Stimulated activated CD8-positive, alpha-beta memory T cell treated with anti-CD3 and anti-CD28 coated beads, Interleukin-4, amount 100 ng/mL, for 4 hours (primary cell): ENCODE measurements around the gene NTSR1.

Source experiments
- DNase-seq, 2 donors: peaks; one replicate each; pipeline ENCODE4 v3.0.0-alpha.2; 2020; ENCODE audit warnings: low read depth in 2 of 2, low spot score in 1 of 2

The NTSR1 gene

DNA sequence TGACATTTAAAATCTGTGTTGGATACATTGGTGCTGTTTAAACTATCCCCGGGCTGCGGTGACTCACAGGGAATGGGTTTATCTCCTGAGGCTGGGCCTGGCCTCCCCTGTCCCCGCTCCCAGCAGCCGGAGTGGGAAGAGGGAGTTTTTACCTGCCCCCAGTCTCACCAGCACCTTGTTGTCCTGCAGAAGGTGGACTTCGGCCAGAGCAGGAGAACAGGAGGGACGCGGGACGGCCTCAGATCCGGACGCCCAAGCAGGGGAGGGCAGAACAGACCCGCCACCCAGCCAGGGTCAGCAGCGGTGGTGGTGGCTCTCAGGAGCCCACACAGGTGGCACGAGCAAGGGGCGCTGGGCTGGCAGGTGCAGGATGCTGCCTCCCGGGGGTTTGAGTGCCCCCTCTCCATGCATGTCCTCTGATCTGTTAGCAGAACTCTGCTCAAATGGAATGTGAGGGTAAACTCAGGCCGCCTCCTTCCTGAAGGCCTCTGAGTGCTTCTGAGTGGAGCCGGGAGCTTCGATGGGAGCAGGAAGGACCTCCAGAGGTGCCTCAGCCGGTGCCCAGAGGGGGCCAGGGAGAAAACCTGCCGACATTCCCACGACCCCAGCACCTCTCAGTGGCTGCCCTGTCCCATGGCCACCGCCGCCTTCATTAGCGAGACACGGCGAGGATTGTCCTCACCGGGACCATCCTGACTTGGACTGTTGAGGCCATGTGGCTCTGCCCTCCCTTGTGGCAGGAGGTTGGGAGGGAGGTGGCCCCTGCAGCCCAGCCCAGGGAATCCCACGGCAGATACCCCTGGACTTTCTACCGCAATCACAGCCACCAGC is 44.2 kb downstream of the NTSR1 start:
- DNase-seq, result no peak

DNA sequence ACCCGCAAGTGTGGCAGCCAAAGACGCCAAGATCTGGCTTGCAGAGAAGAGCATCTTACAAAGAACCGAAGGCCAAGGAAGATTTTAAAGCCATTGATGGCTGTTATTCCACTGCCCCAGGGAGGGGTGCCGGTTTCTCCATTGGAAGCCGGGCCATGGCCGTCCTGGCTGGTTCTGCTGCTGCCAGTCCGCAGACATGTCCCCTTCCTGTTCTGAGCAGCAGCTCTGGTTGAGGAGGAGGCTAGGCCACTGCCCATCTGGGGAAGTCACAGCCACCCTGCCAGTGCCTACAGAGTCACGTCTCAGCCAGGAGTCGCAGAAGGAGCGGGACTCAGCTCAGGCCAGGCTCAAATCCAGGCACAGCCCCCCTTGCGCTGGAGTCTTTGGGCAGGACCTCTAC is 45.0 kb downstream of the NTSR1 start:
- no peak for DNase-seq

DNA sequence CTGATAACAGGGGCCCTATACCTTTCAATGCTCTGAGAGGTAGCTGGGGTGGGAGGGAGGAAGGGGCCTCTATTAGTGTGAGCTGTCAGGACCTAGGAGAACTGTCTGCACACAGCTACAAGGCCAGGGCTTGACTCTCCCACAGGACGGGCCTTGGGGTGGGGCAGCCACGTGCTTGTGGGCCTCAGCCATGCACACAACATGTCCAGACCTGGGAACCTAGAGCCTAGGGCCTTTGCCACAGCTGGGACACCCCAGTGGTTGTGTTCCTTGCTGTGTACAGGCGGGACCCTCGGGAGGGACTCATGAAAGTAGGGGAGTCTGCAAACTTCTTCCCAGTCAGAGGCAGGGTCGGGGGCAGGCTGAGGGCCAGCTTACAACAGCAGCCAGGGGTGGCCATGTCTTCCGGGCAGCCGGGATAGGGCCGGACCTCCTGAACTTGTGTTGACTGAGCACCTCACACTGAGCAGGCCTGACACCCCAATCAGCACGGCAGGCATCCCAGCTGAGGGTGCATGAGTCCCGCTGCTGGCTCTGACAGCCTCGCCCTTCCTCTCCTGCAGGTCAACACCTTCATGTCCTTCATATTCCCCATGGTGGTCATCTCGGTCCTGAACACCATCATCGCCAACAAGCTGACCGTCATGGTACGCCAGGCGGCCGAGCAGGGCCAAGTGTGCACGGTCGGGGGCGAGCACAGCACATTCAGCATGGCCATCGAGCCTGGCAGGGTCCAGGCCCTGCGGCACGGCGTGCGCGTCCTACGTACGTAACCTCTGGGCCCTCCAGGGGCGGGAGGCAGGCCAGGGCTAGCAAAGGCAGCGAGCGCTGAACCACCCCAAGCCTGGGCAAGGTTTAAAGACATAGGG is 45.7 kb downstream of the NTSR1 start:
- DNase-seq, result no peak

DNA sequence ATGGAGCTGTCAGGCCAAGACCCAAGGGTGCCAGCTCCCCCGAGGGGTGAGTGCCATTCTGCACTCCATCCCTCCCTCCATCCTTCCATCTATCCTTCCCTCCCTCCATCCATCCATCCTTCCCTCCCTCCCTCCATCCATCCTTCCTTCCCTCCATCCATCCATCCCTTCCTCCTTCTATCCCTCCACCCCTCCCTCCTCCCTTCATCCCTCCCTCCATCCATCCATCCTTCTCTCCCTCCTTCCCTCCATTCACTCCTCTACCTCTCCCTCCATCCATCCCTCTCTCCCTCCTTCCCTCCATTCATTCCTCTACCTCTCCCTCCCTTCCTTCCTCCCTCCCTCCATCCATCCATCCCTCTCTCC is 46.3 kb downstream of the NTSR1 start:
- no peak for DNase-seq

DNA sequence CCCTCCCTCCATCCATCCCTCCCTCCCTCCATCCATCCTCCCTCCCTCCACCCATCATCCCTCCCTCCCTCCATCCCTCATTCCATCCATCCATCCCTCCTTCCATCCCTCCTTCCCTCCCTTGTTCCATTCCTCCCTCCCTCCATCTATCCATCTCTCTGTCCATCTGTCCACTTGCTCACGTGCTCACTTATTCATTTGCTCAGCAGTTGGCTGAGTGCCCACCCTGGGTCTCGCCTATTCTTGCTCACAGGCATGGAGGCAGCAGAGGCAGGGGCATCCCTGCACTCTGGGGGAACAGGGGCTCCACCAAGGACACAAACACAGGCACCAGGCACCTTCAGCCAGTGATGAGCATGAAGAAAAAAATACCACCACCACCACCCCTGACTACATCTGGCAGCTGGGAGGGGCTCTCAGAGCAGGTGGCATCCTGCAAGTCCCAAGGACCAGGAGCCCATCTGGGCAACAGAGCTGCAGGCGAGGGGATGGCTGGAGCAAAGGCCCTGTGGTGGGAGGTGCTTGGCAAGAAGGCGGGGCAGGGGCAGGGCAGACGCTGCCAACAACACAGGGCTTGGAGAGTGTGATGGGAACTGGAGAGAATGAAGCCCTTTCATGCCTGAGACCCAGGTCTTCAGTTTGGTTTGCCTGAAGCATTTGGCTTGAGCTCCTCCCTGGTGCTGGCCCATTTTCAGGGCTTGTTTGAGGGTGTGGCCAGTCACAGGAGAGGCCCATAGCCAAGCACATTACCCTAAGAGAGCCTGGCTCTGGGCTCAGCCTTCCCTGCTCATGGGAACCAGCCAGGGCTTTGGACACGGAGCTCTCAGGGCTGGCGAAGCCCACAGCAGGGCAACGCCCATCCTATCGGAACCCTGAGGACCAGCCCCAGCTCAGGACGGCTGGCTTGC is 47.4 kb downstream of the NTSR1 start:
- DNase-seq, result no peak

DNA sequence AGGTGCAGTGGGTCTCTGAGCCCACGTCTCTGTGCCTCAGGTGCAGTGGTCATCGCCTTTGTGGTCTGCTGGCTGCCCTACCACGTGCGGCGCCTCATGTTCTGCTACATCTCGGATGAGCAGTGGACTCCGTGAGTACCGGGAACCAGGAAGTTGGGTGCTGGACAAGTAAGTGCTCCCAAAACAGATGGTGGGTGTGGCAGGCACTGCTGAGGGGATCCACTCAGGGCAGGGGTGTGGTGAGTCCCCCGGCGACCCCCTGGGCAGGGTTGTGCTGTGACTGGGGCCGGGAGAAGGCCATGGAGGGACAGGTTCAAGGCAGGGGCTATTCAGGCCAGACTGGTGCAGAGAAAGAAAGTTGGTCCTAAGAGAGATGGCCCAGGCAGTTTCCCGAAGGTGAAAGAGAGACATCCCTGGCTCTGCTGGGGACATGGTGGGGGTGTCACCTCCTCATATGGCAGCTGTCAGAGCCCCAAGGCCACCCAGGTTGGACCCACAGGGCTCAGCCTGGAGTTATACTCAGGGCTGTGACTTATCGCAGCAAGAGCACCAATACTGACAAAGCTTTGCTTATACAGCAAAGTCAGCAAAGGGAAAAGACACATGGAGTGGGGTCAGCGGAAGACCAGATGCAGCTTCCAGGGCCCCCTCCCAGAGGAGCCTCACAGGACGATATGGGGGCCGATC is 49.7 kb downstream of the NTSR1 start:
- DNase-seq, result no peak

DNA sequence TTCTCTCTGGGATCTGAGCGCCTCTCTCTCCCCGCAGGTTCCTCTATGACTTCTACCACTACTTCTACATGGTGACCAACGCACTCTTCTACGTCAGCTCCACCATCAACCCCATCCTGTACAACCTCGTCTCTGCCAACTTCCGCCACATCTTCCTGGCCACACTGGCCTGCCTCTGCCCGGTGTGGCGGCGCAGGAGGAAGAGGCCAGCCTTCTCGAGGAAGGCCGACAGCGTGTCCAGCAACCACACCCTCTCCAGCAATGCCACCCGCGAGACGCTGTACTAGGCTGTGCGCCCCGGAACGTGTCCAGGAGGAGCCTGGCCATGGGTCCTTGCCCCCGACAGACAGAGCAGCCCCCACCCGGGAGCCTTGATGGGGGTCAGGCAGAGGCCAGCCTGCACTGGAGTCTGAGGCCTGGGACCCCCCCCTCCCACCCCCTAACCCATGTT is 51.4 kb downstream of the NTSR1 start:
- no peak for DNase-seq

DNA sequence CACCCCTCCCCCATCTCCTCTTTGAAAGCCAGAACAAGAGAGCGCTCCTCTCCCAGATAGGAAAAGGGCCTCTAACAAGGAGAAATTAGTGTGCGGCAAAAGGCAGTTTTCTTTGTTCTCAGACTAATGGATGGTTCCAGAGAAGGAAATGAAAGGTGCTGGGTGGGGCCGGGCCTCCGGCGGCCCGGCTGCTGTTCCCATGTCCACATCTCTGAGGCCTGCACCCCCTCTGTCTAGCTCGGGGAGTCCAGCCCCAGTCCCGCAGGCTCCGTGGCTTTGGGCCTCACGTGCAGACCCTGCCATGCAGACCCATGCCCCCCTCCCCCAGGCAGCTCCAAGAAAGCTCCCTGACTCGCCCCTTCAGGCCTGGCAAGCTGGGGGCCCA is 51.8 kb downstream of the NTSR1 start:
- no peak for DNase-seq

DNA sequence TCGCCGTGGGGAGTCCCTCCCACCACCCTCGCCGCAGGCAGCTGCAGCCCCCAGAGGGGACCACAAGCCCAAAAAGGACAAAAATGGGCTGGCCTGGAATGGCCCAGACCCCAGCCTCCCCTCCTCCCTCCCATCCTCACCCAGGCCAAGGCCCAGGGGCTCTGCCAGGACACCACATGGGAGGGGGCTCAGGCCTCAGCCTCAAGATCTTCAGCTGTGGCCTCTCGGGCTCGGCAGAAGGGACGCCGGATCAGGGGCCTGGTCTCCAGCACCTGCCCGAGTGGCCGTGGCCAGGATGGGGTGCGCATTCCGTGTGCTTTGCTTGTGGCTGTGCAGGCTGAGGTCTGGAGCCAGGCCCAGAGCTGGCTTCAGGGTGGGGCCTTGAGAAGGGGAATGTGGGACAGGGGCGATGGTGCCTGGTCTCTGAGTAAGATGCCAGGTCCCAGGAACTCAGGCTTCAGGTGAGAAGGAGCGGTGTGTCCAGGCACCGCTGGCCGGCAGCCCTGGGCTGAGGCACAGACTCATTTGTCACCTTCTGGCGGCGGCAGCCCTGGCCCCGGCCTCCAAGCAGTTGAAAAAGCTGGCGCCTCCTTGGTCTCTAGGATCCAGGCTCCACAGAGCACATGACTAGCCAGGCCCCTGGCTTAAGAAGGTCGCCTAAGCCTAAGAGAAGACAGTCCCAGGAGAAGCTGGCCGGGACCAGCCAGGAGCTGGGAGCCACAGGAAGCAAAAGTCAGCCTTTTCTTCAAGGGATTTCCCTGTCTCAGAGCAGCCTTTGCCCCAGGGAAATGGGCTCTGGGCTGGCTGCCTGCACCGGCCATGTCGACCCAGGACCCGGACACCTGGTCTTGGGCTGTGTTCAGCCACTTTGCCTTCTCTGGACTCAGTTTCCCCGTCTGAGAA is 52.5 kb downstream of the NTSR1 start:
- DNase-seq, result no peak

DNA sequence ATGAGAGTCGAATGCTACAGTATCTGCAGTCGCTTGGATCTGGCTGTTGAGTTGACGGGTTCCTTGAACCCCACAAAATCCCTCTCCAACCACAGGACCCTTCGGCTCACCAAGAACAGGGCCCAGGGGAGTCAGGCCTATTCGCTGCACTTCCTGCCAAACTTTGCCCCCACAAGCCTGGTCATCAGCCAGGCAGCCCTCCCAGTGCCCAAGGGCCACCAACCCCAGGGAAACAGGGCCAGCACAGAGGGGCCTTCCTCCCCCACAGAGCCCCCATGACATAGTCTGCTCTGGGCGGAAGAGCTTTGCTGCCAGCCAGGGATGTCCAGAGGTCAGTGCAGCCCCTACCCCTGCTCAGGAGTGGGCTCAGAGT is 53.1 kb downstream of the NTSR1 start:
- no peak for DNase-seq

DNA sequence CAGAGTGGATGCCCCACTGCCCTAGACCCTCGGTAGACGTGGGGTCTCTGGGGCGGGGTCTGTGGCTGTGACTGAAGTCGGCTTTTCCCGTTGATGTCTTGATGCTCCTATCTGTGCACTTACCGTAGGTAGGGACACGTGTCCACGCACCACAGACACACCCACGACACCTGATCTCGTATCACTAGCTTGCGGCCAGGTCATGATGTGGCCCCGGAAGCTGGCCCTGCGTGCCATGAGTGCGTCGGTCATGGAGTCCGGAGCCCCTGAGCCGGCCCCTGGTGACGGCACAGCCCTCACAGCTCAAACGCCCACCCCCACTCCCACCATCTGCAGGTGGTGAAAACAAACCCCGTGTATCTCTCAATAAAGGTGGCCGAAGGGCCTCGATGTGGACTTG is 53.7 kb downstream of the NTSR1 start:
- no peak for DNase-seq

DNA sequence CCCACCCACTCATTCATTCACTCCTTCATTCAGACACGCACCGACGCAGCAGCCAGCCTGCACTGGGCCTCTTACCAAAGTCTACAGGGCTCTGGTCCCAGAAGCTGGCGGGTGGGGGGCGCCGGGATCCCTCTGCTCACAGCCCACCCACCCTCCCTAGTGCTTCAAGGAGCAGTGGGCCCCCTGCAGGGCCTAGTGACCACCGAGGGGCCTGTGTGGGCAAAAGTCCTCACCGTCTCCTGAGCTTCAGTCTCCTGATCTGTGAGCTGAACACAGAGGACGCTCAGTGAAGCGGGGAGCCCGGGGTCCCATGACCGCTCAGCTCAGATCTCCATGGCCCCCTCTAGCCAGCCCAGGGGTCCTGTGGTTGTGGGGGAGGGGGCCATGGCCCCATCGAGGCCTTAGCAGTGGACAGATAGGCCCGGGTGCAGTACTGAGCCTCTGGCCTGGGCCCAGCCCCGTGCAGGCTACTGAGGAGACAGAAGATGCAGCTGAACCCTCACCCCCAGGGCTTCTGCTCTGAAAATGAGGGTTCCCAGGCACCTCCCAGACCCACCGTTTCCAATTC is 54.2 kb downstream of the NTSR1 start:
- DNase-seq, result no peak

DNA sequence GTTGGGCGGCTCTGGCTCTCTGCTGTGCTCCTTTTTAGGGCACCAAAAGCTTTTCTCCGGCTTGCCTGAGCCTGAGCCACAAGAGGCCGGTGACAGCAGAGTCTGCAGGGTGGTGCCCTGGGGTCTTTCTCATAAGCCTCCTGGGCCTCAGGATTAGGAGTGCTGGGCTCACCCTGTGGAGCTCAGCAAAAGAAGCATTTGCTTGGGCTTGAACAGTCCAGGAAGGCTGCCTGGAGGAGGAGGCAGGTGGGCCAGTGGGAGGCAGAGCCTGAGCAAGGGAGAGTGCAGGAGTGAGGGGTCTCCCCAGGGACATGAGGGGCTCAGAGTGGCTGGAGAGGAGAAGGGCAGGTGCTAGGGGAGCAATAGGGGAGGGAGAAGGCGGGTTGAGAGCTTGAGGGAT is 54.8 kb downstream of the NTSR1 start:
- DNase-seq, result no peak

DNA sequence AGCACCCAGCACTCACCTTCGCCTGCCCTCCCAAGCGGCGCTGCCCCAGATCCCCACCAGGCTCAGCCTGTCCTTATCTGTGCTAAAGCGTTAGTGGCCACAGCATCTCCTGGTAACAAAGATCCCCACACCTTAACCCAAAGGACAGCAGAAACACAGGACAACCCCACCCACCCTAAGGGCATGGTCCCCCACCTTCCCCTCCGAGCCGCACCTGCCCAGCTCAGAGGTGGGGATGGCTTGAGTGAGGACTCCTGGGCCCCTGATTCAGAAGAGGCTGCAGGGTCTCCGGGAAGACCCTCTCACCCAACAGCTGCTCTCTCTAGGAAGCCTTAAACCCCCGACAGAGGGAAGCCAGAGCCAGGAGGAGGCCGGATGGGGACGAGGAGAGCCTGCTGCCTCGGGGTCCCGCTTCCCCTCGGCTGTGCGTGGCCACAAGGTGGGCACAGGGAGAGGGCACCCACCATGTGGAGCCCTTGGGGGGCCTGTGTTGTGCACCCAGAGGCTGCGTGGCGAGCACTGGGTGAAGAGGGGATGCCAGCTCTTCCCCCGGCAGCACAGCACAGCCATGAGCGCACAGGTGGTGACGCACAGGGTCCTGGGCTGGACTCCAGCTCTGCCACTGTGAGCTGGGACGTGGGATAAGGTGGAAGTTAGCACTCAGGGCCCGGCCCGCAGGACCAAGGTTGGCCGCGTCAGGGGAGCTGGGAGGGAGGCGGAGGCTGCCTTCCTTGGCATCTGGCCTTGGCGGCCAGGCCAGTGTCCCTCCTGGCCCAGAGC is 55.7 kb downstream of the NTSR1 start:
- no peak for DNase-seq

DNA sequence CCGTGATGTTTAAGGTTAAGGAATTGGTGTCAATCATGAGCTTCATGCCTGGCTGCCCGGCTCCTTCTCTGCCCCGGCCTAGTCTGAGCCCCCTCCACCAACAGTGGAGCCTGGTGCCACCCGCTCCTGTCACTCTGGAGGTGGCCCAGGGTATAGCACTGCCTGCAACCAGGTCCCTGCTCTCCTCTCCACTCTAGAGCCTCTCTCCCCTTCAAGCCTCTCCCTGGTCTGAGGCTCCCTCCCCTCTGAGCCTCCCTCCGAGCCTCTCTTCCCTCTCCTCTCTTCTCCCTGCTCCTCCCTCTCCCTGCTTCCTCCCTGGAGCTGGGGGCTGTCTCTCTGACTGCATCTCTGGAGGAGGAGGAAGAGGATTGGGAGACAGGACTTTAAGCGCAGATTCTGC is 56.4 kb downstream of the NTSR1 start:
- DNase-seq, result no peak

DNA sequence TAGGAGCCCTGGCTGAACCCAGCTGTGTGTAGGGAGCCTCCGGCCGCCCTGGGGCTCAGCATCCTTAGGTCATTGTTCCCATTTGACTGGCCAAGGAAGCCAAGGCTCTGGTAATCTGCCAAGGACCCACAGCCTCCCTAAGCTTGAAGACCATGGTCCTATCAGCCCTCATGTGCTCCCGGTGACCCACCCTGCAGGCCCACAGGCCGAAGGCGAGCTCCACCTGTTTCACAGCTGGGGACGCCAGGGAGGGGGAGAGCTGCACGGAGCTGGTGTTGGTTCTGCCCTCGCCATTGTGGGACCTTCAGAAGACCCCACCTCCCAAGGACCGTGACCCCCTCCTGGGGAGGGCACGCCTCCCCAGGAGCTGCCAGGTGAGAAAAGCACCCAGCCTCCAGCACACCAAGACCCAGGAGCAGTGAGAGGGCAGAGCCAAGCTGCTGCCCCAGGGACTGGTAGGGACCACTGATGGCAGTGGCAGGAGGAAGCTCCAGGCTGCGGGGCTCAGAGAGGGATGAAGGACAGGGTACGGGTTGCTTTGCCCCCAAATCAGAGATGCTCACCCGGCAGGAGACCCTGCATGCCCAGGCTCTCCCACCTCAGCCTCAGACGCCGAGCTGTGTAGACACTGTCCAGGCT is 56.9 kb downstream of the NTSR1 start:
- DNase-seq, result no peak

DNA sequence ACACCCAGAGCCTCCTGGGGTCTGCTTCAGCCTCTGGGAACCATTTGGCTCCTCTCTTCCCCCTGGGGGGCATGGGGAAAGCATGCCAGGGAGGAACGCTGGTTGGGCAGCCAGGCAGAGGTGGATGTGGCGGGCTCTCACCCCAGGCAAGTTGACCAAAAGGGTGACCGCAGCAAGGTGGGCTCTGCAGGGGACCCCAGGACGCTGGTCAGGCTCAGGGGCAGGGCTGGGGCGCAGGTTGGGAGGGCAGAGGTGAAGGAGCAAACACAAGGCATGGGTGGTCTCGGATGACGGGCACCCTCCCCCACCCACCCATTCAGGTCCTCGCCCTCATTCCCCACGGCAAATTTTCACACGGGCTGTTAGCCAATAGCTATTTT is 57.4 kb downstream of the NTSR1 start:
- DNase-seq, result no peak

DNA sequence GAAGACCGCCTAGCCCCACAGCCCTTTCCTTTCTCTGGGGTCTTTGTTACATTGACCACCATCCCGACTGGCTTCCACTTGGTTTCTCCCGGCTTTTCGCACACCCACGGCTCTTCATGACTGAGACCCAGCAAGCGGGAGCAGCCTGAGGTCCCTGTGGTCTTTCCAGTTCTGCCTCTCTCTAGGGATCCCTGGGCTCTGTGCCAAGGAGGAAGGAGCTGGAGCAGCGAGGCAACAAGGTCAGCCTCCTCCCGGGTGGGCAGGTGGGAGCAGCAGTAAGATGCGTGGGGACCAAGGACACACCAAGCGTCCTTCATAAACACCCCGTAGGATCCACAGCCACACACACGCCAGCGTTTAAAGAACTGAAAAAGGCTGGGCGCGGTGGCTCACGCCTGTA is 58.1 kb downstream of the NTSR1 start:
- no peak for DNase-seq

DNA sequence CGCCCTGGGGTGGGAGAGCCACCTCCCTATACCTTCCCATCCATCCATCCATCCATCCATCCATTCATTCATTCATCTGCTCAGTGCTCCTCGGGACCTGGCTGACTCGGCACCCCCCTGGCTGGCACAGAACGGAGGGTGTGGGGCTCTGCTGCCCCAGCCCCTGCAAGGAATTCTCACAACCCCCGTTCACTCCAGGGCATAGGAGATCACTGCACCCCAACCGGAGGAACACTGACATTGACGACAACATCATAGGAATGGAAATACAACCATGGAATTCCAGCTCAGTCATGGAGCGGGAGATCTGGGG is 59.6 kb downstream of the NTSR1 start:
- DNase-seq, result no peak
